ENCODE measurements around the gene LAPTM5. TPM values are rescaled to one million over a fixed set of nuclear protein-coding genes. Genes with fewer than 3 reads are reported as not detected.

Gene LAPTM5
- total RNA-seq, 1 experiment from 2014 or later: 0.15 TPM

DNA sequence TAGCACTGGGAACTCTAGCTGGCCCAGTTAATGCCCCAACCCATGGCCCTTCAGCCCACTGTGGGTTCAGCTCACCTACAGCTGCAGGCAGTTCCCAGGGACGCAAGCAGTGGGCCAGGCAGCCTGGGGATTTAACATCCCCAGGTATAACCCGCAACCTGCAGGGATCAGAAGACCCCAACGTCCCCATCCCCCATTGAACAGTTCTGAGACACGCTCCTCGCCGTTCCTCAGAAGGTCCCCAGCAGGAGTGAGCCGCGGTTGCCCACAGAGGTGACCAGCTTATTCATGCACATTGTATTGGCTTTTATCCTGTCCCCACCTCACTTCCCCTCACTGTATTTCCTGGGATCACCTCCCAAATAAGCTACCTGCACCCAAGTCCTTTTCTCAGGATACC is 29.2 kb downstream of the LAPTM5 start:
- WGBS (ENCODE audit: extremely low coverage, insufficient read length, low lambda C conversion rate): no CpG with 5 or more reads among the region's 8 CpGs
- no peak overlapping the region for H2BK5ac ChIP-seq (ENCODE audit: insufficient read length, low read length)
- H3K23me2 ChIP-seq (ENCODE audit: insufficient read length, low read depth, low read length, poor library complexity, severe bottlenecking): no peaks in the 10 kb centered on the region
- H2AK5ac ChIP-seq (ENCODE audit: insufficient read length, low read length): no peak overlapping the region
- H2BK20ac ChIP-seq (ENCODE audit: low read depth, low read length, poor library complexity, severe bottlenecking): no peak overlapping the region
- no peaks in the 10 kb centered on the region for H3K27me3 ChIP-seq (ENCODE audit: insufficient read depth, low read length)
- no peak overlapping the region for H3K4me2 ChIP-seq (ENCODE audit: insufficient read depth, insufficient read length, low read length)
- H3K79me1 ChIP-seq (ENCODE audit: insufficient read depth, low read depth, low read length, poor library complexity, severe bottlenecking): no peaks in the 10 kb centered on the region
- no peaks in the 10 kb centered on the region for H3K9me3 ChIP-seq (ENCODE audit: control insufficient read depth, low read depth, low read length)
- H3K9ac ChIP-seq (ENCODE audit: extremely low read depth, insufficient read length, low read length): no peak overlapping the region
- no peak overlapping the region for H4K5ac ChIP-seq (ENCODE audit: insufficient read length, low read depth, low read length)
- H3K23ac ChIP-seq (ENCODE audit: insufficient read length, low read depth, low read length): no peak overlapping the region
- H3K4me3 Mint-ChIP-seq: no peak overlapping the region
- no peak overlapping the region for H2BK120ac ChIP-seq (ENCODE audit: low read depth, low read length, poor library complexity, severe bottlenecking)
- H4K8ac ChIP-seq (replicated peaks; ENCODE audit: insufficient read length, low read depth, low read length): no peak overlapping the region
- no peak overlapping the region for H3K27ac ChIP-seq (ENCODE audit: insufficient read length, low read depth, low read length)
- no peak overlapping the region for H2BK12ac ChIP-seq (ENCODE audit: insufficient read length, low read depth, low read length)
- no peak overlapping the region for H3K14ac ChIP-seq (ENCODE audit: insufficient read depth, low read length)
- H2AFZ ChIP-seq (ENCODE audit: low read length): no peak overlapping the region
- no peak overlapping the region for H3K56ac ChIP-seq (ENCODE audit: insufficient read length, low read depth, low read length)
- H3K27ac Mint-ChIP-seq: peak overlapping the region in 2 of 3 experiments; percentile 53 to 59; a peak in 2 of 7 replicates
- no peaks in the 10 kb centered on the region for H3K79me2 ChIP-seq (ENCODE audit: insufficient read depth, low read length)
- no peak for DNase-seq
- peaks cover 4% of the 10 kb centered on the region for H3K27me3 Mint-ChIP-seq (ENCODE audit: low read depth)
- peaks cover 30 to 49% of the 10 kb centered on the region in 2 experiments for H3K4me1 Mint-ChIP-seq
- no peak for TF ChIP-seq CTCF (conservative IDR thresholded peaks at IDR 0.05)
- no peaks in the 10 kb centered on the region for H4K20me1 ChIP-seq (ENCODE audit: control insufficient read depth, insufficient read depth, insufficient read length)
- H3K18ac ChIP-seq (ENCODE audit: insufficient read length, low read depth, low read length): no peak overlapping the region
- no peak overlapping the region for H3K4ac ChIP-seq (ENCODE audit: low read depth, low read length)
- no peak overlapping the region for H4K91ac ChIP-seq (ENCODE audit: insufficient read length, low read depth, low read length)
- H3K9me3 Mint-ChIP-seq: no peaks in the 10 kb centered on the region
- no peaks in the 10 kb centered on the region for H3K36me3 Mint-ChIP-seq (ENCODE audit: insufficient read depth in 1 of 3, low read depth in 3 of 3)
- H3K4me1 ChIP-seq (ENCODE audit: insufficient read depth, low read length): peaks cover 6% of the 10 kb centered on the region; the same call in 1 of the 2 replicates
- H2BK15ac ChIP-seq (ENCODE audit: low read depth, low read length): no peak overlapping the region
- no peak overlapping the region for H3T11ph ChIP-seq (ENCODE audit: low read length)
